GM12878 (cell line): ENCODE results near the gene DYSF. TPM values are rescaled to one million over a fixed set of nuclear protein-coding genes. Genes with fewer than 3 reads are reported as not detected.

Experiments
- ATAC-seq: fragments of 200-7000 bp; cut with Tn5 transposase; 3 replicates; pipeline ENCODE4 v1.9.1; 2020; ENCODE audit warnings: mild to moderate bottlenecking, moderate library complexity
- BruUV-seq: library from RNA; stranded (reverse); fragments of 400-500 nt; replicated peaks from 2 replicates; lab custom pipeline; 2021; lab: Mats Ljungman, UMichigan
- CTCF ChIA-PET: fragments of 300-600 bp; sonication (Branson Sonifier 250); formaldehyde crosslinking; extraction: SDS; loops from one replicate; lab custom pipeline; 2021; ENCODE audit warnings: inconsistent platforms; lab: Yijun Ruan, JAX
- POLR2A ChIA-PET: fragments of 350-600 bp; formaldehyde crosslinking; extraction: SDS; loops from one replicate; lab custom pipeline; 2021; ENCODE audit warnings: inconsistent platforms; lab: Charles Lee
- RAD21 ChIA-PET: fragments of 300-600 bp; sonication (Branson Sonifier 250); formaldehyde crosslinking; loops from one replicate; lab custom pipeline; 2023; ENCODE audit warnings: antibody characterized with exemption; ENCODE audit not compliant: unreplicated experiment; lab: Charles Lee
- SMC1A ChIA-PET: fragments of 300-600 bp; sonication (Branson Sonifier 250); formaldehyde crosslinking; loops from one replicate; lab custom pipeline; 2023; ENCODE audit not compliant: unreplicated experiment, uncharacterized antibody; lab: Charles Lee
- DNase-seq: peaks from one replicate; pipeline ENCODE4 v3.0.0-alpha.2; 2011; ENCODE audit warnings: low read depth, low spot score
- FAIRE-seq: peaks from 3 replicates; lab custom pipeline; 2011; peaks lifted over from hg19 to GRCh38; lab: Jason Lieb, UNC
- H2AFZ ChIP-seq: 2 replicates; pipeline ENCODE4 v1.6.0; 2011; ENCODE audit warnings: low read depth, low read length, control low read depth; ENCODE audit not compliant: control insufficient read depth
- H3K27ac ChIP-seq: 2 replicates; pipeline ENCODE4 v1.5.1; 2011; ENCODE audit warnings: control low read depth; ENCODE audit not compliant: control insufficient read depth, insufficient read depth
- H3K27me3 ChIP-seq, 2 experiments: replicated peaks in 1 of 2; 2 replicates each; pipeline versions ENCODE4 v1.6.0 to v1.6.1; 2011; ENCODE audit warnings: low read length in 1 of 2; ENCODE audit not compliant: control insufficient read depth in 2 of 2, insufficient read depth in 2 of 2
- H3K36me3 ChIP-seq, 2 experiments: 2 replicates each; pipeline ENCODE4 v1.5.1; 2011; ENCODE audit warnings: low read length in 1 of 2; ENCODE audit not compliant: control insufficient read depth in 2 of 2, insufficient read depth in 2 of 2
- H3K4me1 ChIP-seq: 2 replicates; pipeline ENCODE4 v1.6.1; 2011; ENCODE audit warnings: mild to moderate bottlenecking, low read length, moderate library complexity, mixed read lengths; ENCODE audit not compliant: control insufficient read depth, insufficient read depth
- H3K4me2 ChIP-seq: 2 replicates; pipeline ENCODE4 v1.6.0; 2011; ENCODE audit warnings: control low read depth; ENCODE audit not compliant: control insufficient read depth, insufficient read depth
- H3K4me3 ChIP-seq: fragments of 200-600 bp; sonication (generic); 2 replicates; pipeline ENCODE4 v1.5.1; 2016
- H3K79me2 ChIP-seq: 2 replicates; pipeline ENCODE4 v1.6.0; 2011; ENCODE audit warnings: low read length; ENCODE audit not compliant: control insufficient read depth, insufficient read depth
- H3K9ac ChIP-seq: 2 replicates; pipeline ENCODE4 v1.8.0; 2011; ENCODE audit warnings: low read length, control low read depth, mixed read lengths; ENCODE audit not compliant: control insufficient read depth, insufficient read depth
- H3K9me3 ChIP-seq: replicated peaks from 3 replicates; pipeline ENCODE4 v1.5.1; 2011; ENCODE audit warnings: mild to moderate bottlenecking, low read length; ENCODE audit not compliant: control insufficient read depth, insufficient read depth
- H4K20me1 ChIP-seq: 2 replicates; pipeline ENCODE4 v1.6.0; 2011; ENCODE audit not compliant: control insufficient read depth, insufficient read depth
- BHLHE40 ChIP-seq, 2 experiments: fragments of 450-650 bp in 1 of 2; IDR thresholded peaks; 2 replicates each; pipeline ENCODE4 v1.6.1; 2011 to 2017; ENCODE audit warnings: low read depth in 2 of 2, borderline replicate concordance in 1 of 2, improper control_type of control experiment in 1 of 2, low read length in 1 of 2, mild to moderate bottlenecking in 1 of 2
- BRCA1 ChIP-seq: IDR thresholded peaks from 2 replicates; pipeline ENCODE4 v1.6.1; 2011; ENCODE audit warnings: low read depth, low read length, improper control_type of control experiment
- CHD1 ChIP-seq: IDR thresholded peaks from 2 replicates; pipeline ENCODE4 v1.6.1; 2012; ENCODE audit warnings: low read depth, low read length, improper control_type of control experiment
- JUND ChIP-seq: IDR thresholded peaks from 2 replicates; pipeline ENCODE4 v1.6.1; 2012; ENCODE audit warnings: low read depth, mild to moderate bottlenecking, low read length, improper control_type of control experiment, moderate library complexity
- RB1 ChIP-seq: fragments of 450-650 bp; formaldehyde crosslinking; IDR thresholded peaks from 2 replicates; pipeline ENCODE4 v1.6.1; 2017; ENCODE audit warnings: mild to moderate bottlenecking, borderline replicate concordance
- ZNF384 ChIP-seq: IDR thresholded peaks from 2 replicates; pipeline ENCODE4 v1.6.1; 2012; ENCODE audit warnings: low read depth, mild to moderate bottlenecking, low read length, improper control_type of control experiment, borderline replicate concordance
- WGBS: methylation state at CpG from one replicate; pipeline ENCODE4 v1.1.6; 2016; ENCODE audit warnings: low lambda C conversion rate; ENCODE audit not compliant: insufficient replicate concordance, insufficient coverage; ENCODE audit errors: missing lambda C conversion rate; 5-methylcytosine and 5-hydroxymethylcytosine counted together
- in situ Hi-C: fragments of 300-500 bp; cut with MboI; formaldehyde crosslinking; loops from 9 replicates; pipeline ENCODE4 v1.14.3; 2018; ENCODE audit warnings: mixed read lengths
- intact Hi-C: fragments of 100-400 bp; cut with micrococcal nuclease; formaldehyde crosslinking; loops from one replicate; pipeline ENCODE4 v1.14.2; 2022; ENCODE audit not compliant: unreplicated experiment
- polyA plus RNA-seq, 11 experiments: library from polyadenylated mRNA; depleted of rRNA in 4 of 11; unstranded in 6 of 11; stranded (reverse) in 5 of 11; fragments of >200 nt; fragmentation: Nextera tagmentation in 4 of 11; fragmentation: Illumina TruSeq in 1 of 11; extraction: Ambion mirVana in 4 of 11; extraction: Trizol in 1 of 11; gene quantifications; 1 replicate in 1 of 11; 2 replicates in 10 of 11; pipeline versions ENCODE4 v1.2.1 to v1.2.3, GENCODE V29; 2011 to 2016; ENCODE audit warnings: inconsistent platforms in 2 of 11, missing spikeins in 2 of 11, low read depth in 1 of 11
- total RNA-seq, 4 experiments: library from RNA; depleted of rRNA in 3 of 4; stranded (reverse); fragments of >200 nt in 3 of 4; fragmentation: Illumina TruSeq in 1 of 4; extraction: Trizol in 1 of 4; gene quantifications; 2 replicates each; pipeline versions ENCODE4 v1.2.1 to v1.2.3, GENCODE V29; 2013 to 2021
- TF ChIP-seq, protein P1 (sequence below): fragments of 450-650 bp; IDR thresholded peaks from 2 replicates; pipeline ENCODE4 v1.6.1; 2017; ENCODE audit warnings: mild to moderate bottlenecking, moderate library complexity

The DYSF gene
- total and polyA plus RNA-seq, 10 of the 15 experiments (the other 5 are each of a cell fraction or from before 2014, with no cell fraction given): under 0.01 to 0.15 (median 0.03) TPM; not detected in 7

DNA sequence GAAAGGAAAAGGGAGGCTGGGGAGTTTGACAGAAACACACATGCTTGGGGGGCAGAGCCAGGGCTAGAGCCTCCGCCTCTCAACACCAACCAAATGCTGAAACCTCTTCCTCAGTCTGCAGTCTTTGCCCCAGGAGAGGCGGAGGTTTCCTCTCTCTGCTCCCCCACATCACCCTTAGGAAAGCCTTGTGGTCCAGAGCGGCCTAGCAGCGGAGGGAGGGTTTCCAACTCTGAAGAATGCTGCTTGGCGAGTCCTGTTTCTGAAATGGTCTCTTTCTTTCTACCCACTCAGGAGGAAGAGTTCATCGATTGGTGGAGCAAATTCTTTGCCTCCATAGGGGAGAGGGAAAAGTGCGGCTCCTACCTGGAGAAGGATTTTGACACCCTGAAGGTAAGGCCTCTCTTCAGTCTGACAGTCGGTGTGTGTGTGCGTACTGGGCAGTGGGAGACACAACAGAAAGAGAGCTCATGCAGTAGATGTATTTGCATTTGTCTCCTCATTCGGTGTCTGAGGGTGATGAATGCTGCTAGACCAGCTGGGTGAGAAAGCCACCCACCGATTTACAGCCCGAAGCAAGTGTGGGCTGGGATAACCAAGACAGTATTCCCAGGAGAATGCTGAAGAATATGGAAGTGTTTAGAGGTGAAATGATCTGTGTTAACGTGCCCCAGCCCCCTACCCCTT, 190.5 kb downstream of the DYSF start:
- POLR2A ChIA-PET: no interaction called here
- CTCF ChIA-PET: no interaction called here
- Histone ChIP-seq H3K4me1 (no peaks in the 10 kb centered on the region), H2AFZ (no peak overlapping the region), H4K20me1 (no peaks in the 10 kb centered on the region), H3K36me3 (no peaks in the 10 kb centered on the region), H3K79me2 (no peaks in the 10 kb centered on the region), H3K9me3 (no peaks in the 10 kb centered on the region), H3K4me3 (no peak overlapping the region), H3K27ac (no peak overlapping the region), H3K9ac (no peak overlapping the region), H3K27me3 (peaks cover 2 to 3% of the 10 kb centered on the region in 2 experiments; a peak in 1 of 4 replicates), H3K4me2 (no peak overlapping the region)
- RAD21 ChIA-PET: no interaction called here
- in situ Hi-C loops: no loop called here
- DNase-seq: no peak
- WGBS: 47% methylated on average over 13 of the region's 13 CpGs
- ATAC-seq: no peak
- no peak for FAIRE-seq
- no TSS peak for BruUV-seq
- SMC1A ChIA-PET: no interaction called here
- no peak for TF ChIP-seq JUND
- no peak for TF ChIP-seq BHLHE40 (IDR thresholded peaks at IDR 0.05; ENCODE audit: borderline replicate concordance in 1 of 2, low read depth in 2 of 2, low read length in 1 of 2)
- no peak for TF ChIP-seq BRCA1
- TF ChIP-seq RB1: no peak
- TF ChIP-seq CHD1: no peak
- no peak for TF ChIP-seq ZNF384
- TF ChIP-seq, protein P1, sequence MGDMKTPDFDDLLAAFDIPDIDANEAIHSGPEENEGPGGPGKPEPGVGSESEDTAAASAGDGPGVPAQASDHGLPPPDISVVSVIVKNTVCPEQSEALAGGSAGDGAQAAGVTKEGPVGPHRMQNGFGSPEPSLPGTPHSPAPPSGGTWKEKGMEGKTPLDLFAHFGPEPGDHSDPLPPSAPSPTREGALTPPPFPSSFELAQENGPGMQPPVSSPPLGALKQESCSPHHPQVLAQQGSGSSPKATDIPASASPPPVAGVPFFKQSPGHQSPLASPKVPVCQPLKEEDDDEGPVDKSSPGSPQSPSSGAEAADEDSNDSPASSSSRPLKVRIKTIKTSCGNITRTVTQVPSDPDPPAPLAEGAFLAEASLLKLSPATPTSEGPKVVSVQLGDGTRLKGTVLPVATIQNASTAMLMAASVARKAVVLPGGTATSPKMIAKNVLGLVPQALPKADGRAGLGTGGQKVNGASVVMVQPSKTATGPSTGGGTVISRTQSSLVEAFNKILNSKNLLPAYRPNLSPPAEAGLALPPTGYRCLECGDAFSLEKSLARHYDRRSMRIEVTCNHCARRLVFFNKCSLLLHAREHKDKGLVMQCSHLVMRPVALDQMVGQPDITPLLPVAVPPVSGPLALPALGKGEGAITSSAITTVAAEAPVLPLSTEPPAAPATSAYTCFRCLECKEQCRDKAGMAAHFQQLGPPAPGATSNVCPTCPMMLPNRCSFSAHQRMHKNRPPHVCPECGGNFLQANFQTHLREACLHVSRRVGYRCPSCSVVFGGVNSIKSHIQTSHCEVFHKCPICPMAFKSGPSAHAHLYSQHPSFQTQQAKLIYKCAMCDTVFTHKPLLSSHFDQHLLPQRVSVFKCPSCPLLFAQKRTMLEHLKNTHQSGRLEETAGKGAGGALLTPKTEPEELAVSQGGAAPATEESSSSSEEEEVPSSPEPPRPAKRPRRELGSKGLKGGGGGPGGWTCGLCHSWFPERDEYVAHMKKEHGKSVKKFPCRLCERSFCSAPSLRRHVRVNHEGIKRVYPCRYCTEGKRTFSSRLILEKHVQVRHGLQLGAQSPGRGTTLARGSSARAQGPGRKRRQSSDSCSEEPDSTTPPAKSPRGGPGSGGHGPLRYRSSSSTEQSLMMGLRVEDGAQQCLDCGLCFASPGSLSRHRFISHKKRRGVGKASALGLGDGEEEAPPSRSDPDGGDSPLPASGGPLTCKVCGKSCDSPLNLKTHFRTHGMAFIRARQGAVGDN: no peak
- intact Hi-C loops: no loop called here
